ENCODE results near the gene HMBS. TPM values are rescaled to one million over a fixed set of nuclear protein-coding genes. Genes with fewer than 3 reads are reported as not detected.
"Not testable (repeated sequence)": the region's sequence is repeated elsewhere in the genome, so short reads cannot be mapped to it uniquely, and the experiment has no call there.

The HMBS gene
- polyA plus RNA-seq, 1 donor (not counting 4 experiments of a cell fraction or from before 2014, with no cell fraction given), result 48.7 TPM

DNA sequence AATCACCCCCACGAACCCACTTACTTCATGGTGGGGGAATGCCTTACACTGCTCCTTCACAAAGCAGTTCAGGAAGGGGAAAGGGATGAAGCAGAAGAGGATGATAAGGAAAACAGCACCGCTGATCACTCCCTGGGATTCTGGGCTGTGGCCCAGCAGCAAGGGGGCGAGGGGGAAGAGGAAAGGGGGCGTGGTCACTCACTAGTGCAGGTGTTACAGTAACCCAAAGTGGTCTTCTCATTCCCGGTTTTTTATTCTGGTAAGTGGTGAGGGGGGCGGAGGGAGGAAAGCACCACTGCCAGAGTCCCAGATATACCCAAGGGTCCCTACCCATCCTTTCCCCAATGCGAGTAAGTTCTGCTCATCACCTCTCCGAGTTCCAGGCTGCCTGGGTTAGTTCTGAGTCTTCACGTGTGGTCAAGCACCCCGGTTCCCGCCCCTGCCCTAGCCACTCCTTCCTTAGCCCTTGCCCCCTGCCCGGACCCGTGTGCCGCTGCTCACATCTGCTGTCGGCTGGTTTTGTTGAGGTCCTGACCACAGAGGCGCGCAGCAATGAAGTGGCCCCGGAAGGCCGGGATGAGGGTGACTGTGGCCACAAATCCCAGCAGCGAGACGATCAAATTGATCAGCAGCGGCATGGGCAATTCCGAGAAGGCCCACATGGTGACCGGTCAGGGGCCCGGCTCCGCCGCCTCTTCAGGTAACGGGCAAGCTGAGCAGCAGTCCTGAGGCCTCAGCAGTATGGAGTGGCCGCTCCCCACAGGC lies 16.5 kb downstream of the HMBS start:
- dilution Hi-C loops (cut with MboI; ENCODE audit: extremely low pct_ligation_motif_present, low sequenced_read_pairs), result no loop called here
- no peaks in the 10 kb centered on the region for H4K20me1 ChIP-seq (ENCODE audit: control insufficient read depth, extremely low read depth, insufficient read depth, low read length)
- peak overlapping the region; percentile 98 for H2AFZ ChIP-seq (ENCODE audit: control insufficient read depth, low read length)
- FAIRE-seq (no peak), DNase-seq (ENCODE audit: low read depth, low spot score) (no peak)
- peak overlapping the region; percentile 91 for H3K9ac ChIP-seq (ENCODE audit: control insufficient read depth, extremely low read depth, insufficient read depth, low read length)
- peaks cover 12 to 22% of the 10 kb centered on the region in 2 experiments for H3K36me3 ChIP-seq (ENCODE audit: control insufficient read depth in 2 of 2, extremely low read depth in 1 of 2, insufficient read depth in 2 of 2, low read length in 2 of 2)
- TF ChIP-seq, protein P1, sequence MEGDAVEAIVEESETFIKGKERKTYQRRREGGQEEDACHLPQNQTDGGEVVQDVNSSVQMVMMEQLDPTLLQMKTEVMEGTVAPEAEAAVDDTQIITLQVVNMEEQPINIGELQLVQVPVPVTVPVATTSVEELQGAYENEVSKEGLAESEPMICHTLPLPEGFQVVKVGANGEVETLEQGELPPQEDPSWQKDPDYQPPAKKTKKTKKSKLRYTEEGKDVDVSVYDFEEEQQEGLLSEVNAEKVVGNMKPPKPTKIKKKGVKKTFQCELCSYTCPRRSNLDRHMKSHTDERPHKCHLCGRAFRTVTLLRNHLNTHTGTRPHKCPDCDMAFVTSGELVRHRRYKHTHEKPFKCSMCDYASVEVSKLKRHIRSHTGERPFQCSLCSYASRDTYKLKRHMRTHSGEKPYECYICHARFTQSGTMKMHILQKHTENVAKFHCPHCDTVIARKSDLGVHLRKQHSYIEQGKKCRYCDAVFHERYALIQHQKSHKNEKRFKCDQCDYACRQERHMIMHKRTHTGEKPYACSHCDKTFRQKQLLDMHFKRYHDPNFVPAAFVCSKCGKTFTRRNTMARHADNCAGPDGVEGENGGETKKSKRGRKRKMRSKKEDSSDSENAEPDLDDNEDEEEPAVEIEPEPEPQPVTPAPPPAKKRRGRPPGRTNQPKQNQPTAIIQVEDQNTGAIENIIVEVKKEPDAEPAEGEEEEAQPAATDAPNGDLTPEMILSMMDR (optimal IDR thresholded peaks at IDR 0.05 in 1 of 3, IDR thresholded peaks at IDR 0.05 in 1 of 3, conservative IDR thresholded peaks at IDR 0.05 in 1 of 3; ENCODE audit: extremely low read depth in 1 of 3, insufficient read depth in 2 of 3, low read length in 3 of 3), result peak in 1 of 3 experiments; percentile 12
- no peak for TF ChIP-seq EZH2 (IDR thresholded peaks at IDR 0.05; ENCODE audit: low read length)
- peak overlapping the region; percentile 99 for H3K27ac ChIP-seq (ENCODE audit: control insufficient read depth, insufficient read depth, low read length)
- H3K4me3 ChIP-seq (ENCODE audit: control insufficient read depth in 2 of 3, extremely low read depth in 1 of 3, insufficient read depth in 2 of 3, low read depth in 1 of 3, low read length in 3 of 3), result peak overlapping the region; percentile 82 to 86 (median 86)
- H3K9me3 ChIP-seq (ENCODE audit: control insufficient read depth, low read depth, low read length), result no peaks in the 10 kb centered on the region
- peak overlapping the region; percentile 97 for H3K4me2 ChIP-seq (ENCODE audit: control insufficient read depth, extremely low read depth, insufficient read depth, low read depth, low read length)
- H3K27me3 ChIP-seq (ENCODE audit: control insufficient read depth, extremely low read depth, insufficient read depth, low read length), result no peaks in the 10 kb centered on the region
- peaks cover 22% of the 10 kb centered on the region for H3K4me1 ChIP-seq (ENCODE audit: control insufficient read depth, extremely low read depth, insufficient read depth, low read length)
- no peaks in the 10 kb centered on the region for H3K9me1 ChIP-seq (ENCODE audit: control insufficient read depth, extremely low read depth, insufficient read depth, low read length)
- H3K79me2 ChIP-seq (ENCODE audit: control insufficient read depth, insufficient read depth, low read length), result peaks cover 20% of the 10 kb centered on the region

DNA sequence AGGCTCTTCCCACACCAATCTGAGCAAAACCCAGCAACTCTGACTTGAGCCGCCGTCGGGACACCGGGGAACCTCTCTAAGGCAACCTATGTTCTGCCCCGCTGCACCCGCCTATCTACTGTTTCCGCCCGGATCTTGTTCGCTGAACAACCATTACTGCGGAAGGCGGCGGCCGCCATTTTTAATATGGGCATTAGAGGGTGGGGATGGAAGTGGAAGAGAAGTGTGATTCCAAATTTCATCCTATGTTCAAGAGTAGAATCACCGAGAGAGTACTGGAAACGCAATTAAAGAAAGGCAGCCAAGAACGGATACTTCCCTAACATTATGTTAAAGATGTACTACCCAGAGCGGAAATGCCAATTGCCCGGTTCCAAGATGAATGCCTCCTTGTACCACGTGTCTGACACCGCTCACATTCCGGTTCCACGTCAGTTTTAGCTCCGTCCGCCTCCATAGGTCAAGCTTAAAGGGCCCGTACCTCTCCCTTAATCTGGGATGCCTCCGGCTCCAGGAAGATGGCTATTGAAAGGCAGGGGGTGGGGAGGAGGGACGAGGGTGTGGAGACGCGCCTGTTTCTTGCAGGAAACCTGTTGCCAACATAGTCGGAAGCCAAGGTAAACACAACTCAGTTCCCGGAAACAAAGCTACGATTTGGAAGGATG lies 17.2 kb downstream of the HMBS start, which contains the start of gene DPAGT1:
TSS of gene DPAGT1 (minus strand) at position 95 of the 665 bp plus-strand sequence. CDS start 198 bp downstream, outside the sequence.
- H3K36me3 ChIP-seq (ENCODE audit: control insufficient read depth in 2 of 2, extremely low read depth in 1 of 2, insufficient read depth in 2 of 2, low read length in 2 of 2), result peaks cover 7 to 15% of the 10 kb centered on the region in 2 experiments
- no peaks in the 10 kb centered on the region for H3K27me3 ChIP-seq (ENCODE audit: control insufficient read depth, extremely low read depth, insufficient read depth, low read length)
- H2AFZ ChIP-seq (ENCODE audit: control insufficient read depth, low read length), result peak within 1 kb of the TSS; percentile 98
- H3K27ac ChIP-seq (ENCODE audit: control insufficient read depth, insufficient read depth, low read length), result peak within 1 kb of the TSS; percentile 99
- H3K9me1 ChIP-seq (ENCODE audit: control insufficient read depth, extremely low read depth, insufficient read depth, low read length), result no peaks in the 10 kb centered on the region
- TF ChIP-seq, protein P1 (optimal IDR thresholded peaks at IDR 0.05 in 1 of 3, IDR thresholded peaks at IDR 0.05 in 1 of 3, conservative IDR thresholded peaks at IDR 0.05 in 1 of 3; ENCODE audit: extremely low read depth in 1 of 3, insufficient read depth in 2 of 3, low read length in 3 of 3), result no peak
- TF ChIP-seq EZH2 (IDR thresholded peaks at IDR 0.05; ENCODE audit: low read length), result no peak
- peak within 1 kb of the TSS; percentile 91 for H3K9ac ChIP-seq (ENCODE audit: control insufficient read depth, extremely low read depth, insufficient read depth, low read length)
- FAIRE-seq, result peak; percentile 76
- H3K9me3 ChIP-seq (ENCODE audit: control insufficient read depth, low read depth, low read length), result no peaks in the 10 kb centered on the region
- DNase-seq (ENCODE audit: low read depth, low spot score), result peak; percentile 78
- peak within 1 kb of the TSS; percentile 82 to 86 (median 86) for H3K4me3 ChIP-seq (ENCODE audit: control insufficient read depth in 2 of 3, extremely low read depth in 1 of 3, insufficient read depth in 2 of 3, low read depth in 1 of 3, low read length in 3 of 3)
- dilution Hi-C loops (cut with MboI; ENCODE audit: extremely low pct_ligation_motif_present, low sequenced_read_pairs), result no loop called here
- H4K20me1 ChIP-seq (ENCODE audit: control insufficient read depth, extremely low read depth, insufficient read depth, low read length), result no peaks in the 10 kb centered on the region
- peaks cover 20% of the 10 kb centered on the region for H3K79me2 ChIP-seq (ENCODE audit: control insufficient read depth, insufficient read depth, low read length)
- H3K4me1 ChIP-seq (ENCODE audit: control insufficient read depth, extremely low read depth, insufficient read depth, low read length), result peaks cover 28% of the 10 kb centered on the region
- peak within 1 kb of the TSS; percentile 97 for H3K4me2 ChIP-seq (ENCODE audit: control insufficient read depth, extremely low read depth, insufficient read depth, low read depth, low read length)

DNA sequence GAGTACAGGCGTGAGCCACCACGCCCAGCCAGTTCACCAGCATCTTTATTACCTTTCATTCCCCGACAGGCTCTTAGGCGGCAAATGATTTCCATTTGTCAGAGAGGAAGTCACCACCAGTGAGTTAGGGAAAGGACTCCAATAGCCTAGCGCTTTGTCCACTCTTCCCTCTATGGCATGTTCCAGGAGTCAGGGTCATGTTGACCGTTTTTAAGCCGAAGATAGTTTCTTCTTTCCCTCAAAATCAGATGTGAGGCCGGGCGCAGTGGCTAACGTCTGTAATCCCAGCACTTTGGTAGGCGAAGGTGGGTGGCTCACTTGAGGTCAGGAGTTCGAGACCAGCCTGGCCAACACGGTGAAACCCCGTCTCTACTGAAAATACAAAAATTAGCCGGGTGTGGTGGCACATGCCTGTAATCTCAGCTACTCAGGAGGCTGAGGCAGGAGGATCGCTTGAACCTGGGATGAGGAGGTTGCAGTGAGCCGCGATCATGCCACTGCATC lies 18.5 kb downstream of the HMBS start:
- FAIRE-seq; H3K4me3 ChIP-seq (ENCODE audit: control insufficient read depth in 2 of 3, extremely low read depth in 1 of 3, insufficient read depth in 2 of 3, low read depth in 1 of 3, low read length in 3 of 3); H3K27me3 ChIP-seq (ENCODE audit: control insufficient read depth, extremely low read depth, insufficient read depth, low read length); H3K36me3 ChIP-seq (ENCODE audit: control insufficient read depth in 2 of 2, extremely low read depth in 1 of 2, insufficient read depth in 2 of 2, low read length in 2 of 2); H4K20me1 ChIP-seq (ENCODE audit: control insufficient read depth, extremely low read depth, insufficient read depth, low read length); dilution Hi-C loops (cut with MboI; ENCODE audit: extremely low pct_ligation_motif_present, low sequenced_read_pairs); H3K9me1 ChIP-seq (ENCODE audit: control insufficient read depth, extremely low read depth, insufficient read depth, low read length); DNase-seq (ENCODE audit: low read depth, low spot score); H3K9me3 ChIP-seq (ENCODE audit: control insufficient read depth, low read depth, low read length): not testable (repeated sequence)
- Histone ChIP-seq H3K9ac (ENCODE audit: control insufficient read depth, extremely low read depth, insufficient read depth, low read length) (peak overlapping the region; percentile 91), H3K27ac (ENCODE audit: control insufficient read depth, insufficient read depth, low read length) (peak overlapping the region; percentile 99), H3K79me2 (ENCODE audit: control insufficient read depth, insufficient read depth, low read length) (peaks cover 23% of the 10 kb centered on the region), H3K4me1 (ENCODE audit: control insufficient read depth, extremely low read depth, insufficient read depth, low read length) (peaks cover 33% of the 10 kb centered on the region), H2AFZ (ENCODE audit: control insufficient read depth, low read length) (peak overlapping the region; percentile 77), H3K4me2 (ENCODE audit: control insufficient read depth, extremely low read depth, insufficient read depth, low read depth, low read length) (peak overlapping the region; percentile 97)

Measured in keratinocyte (primary cell).